Neural crest cell (in vitro differentiated cells): ENCODE measurements around the gene STARD3. TPM values are rescaled to one million over a fixed set of nuclear protein-coding genes. Genes with fewer than 3 reads are reported as not detected.

Experiments used
- DNase-seq: peaks from one replicate; pipeline ENCODE4 v3.0.0; 2021; ENCODE audit warnings: low read depth, mixed read lengths, low spot score
- H3K27ac Mint-ChIP-seq: one replicate; pipeline ENCODE4 v1.8.0; 2021; ENCODE audit warnings: mild to moderate bottlenecking, mixed read lengths; ENCODE audit not compliant: unreplicated experiment
- H3K27me3 Mint-ChIP-seq: 2 replicates; pipeline ENCODE4 v1.8.0; 2021; ENCODE audit warnings: low read depth, mild to moderate bottlenecking, mixed read lengths
- H3K36me3 Mint-ChIP-seq: 2 replicates; pipeline ENCODE4 v1.8.0; 2021; ENCODE audit warnings: low read depth, mild to moderate bottlenecking, mixed read lengths
- H3K4me1 Mint-ChIP-seq: 2 replicates; pipeline ENCODE4 v1.8.0; 2021; ENCODE audit warnings: mixed read lengths
- H3K4me3 Mint-ChIP-seq: one replicate; pipeline ENCODE4 v1.8.0; 2021; ENCODE audit warnings: mild to moderate bottlenecking, mixed read lengths
- H3K9me3 Mint-ChIP-seq: 2 replicates; pipeline ENCODE4 v1.8.0; 2021; ENCODE audit warnings: mixed read lengths
- CTCF ChIP-seq: fragments of 200-600 bp; sonication (generic); conservative IDR thresholded peaks from 2 replicates; pipeline ENCODE4 v1.5.0; 2021; ENCODE audit warnings: antibody characterized with exemption, mild to moderate bottlenecking
- total RNA-seq: library from RNA; stranded (reverse); gene quantifications from 2 replicates; pipeline ENCODE4 v1.2.1, GENCODE V29; 2021

The STARD3 gene
- total RNA-seq, 1 donor from 2014 or later, result 60.6 TPM

- DNase-seq, result no peak
Observed at GRCh38 chr17:39626171-39627046, 10.5 kb upstream of the STARD3 start, which contains the start of gene PPP1R1B. TSS of gene PPP1R1B (plus strand) at chr17:39626952. CDS start at chr17:39627393, 441 bp downstream.

GRCh38 chr17:39627047-39627711, 9.8 kb upstream of the STARD3 start:
- no peak for TF ChIP-seq CTCF
- H3K4me1 Mint-ChIP-seq, result peaks cover 4% of the 10 kb centered on the region
- peaks cover 91% of the 10 kb centered on the region for H3K27me3 Mint-ChIP-seq
- no peak overlapping the region for H3K27ac Mint-ChIP-seq
- no peak for DNase-seq
- no peak overlapping the region for H3K4me3 Mint-ChIP-seq
- H3K36me3 Mint-ChIP-seq, result no peaks in the 10 kb centered on the region
- H3K9me3 Mint-ChIP-seq, result no peaks in the 10 kb centered on the region

More at GRCh38 chr17:39626171-39627046, 10.5 kb upstream of the STARD3 start, which contains the start of gene PPP1R1B:
- H3K27ac Mint-ChIP-seq, result no peak within 1 kb of the TSS
- no peaks in the 10 kb centered on the region for H3K36me3 Mint-ChIP-seq
- no peaks in the 10 kb centered on the region for H3K9me3 Mint-ChIP-seq
- no peak within 1 kb of the TSS for H3K4me3 Mint-ChIP-seq
- H3K27me3 Mint-ChIP-seq, result peaks cover 90% of the 10 kb centered on the region
- peaks cover 8% of the 10 kb centered on the region for H3K4me1 Mint-ChIP-seq
- no peak for TF ChIP-seq CTCF

GRCh38 chr17:39627712-39628516, 9.0 kb upstream of the STARD3 start:
- Mint-ChIP-seq H3K27me3 (peaks cover 94% of the 10 kb centered on the region), H3K36me3 (no peaks in the 10 kb centered on the region), H3K27ac (no peak overlapping the region), H3K9me3 (no peaks in the 10 kb centered on the region), H3K4me3 (no peak overlapping the region), H3K4me1 (peaks cover 4% of the 10 kb centered on the region)
- no peak for DNase-seq
- no peak for TF ChIP-seq CTCF

- H3K9me3 Mint-ChIP-seq, result no peaks in the 10 kb centered on the region
Observed at GRCh38 chr17:39628655-39629493, 8.1 kb upstream of the STARD3 start.

More at GRCh38 chr17:39628655-39629493, 8.1 kb upstream of the STARD3 start:
- TF ChIP-seq CTCF, result no peak
- DNase-seq, result no peak
- H3K36me3 Mint-ChIP-seq, result no peaks in the 10 kb centered on the region
- no peak overlapping the region for H3K4me3 Mint-ChIP-seq
- no peak overlapping the region for H3K27ac Mint-ChIP-seq
- peaks cover 4% of the 10 kb centered on the region for H3K4me1 Mint-ChIP-seq
- peaks cover 92% of the 10 kb centered on the region for H3K27me3 Mint-ChIP-seq
